ENCODE measurements around the gene HP. TPM values are rescaled to one million over a fixed set of nuclear protein-coding genes. Genes with fewer than 3 reads are reported as not detected.
"Not testable (repeated sequence)": the region's sequence is repeated elsewhere in the genome, so short reads cannot be mapped to it uniquely, and the experiment has no call there.

The HP gene, protein sequence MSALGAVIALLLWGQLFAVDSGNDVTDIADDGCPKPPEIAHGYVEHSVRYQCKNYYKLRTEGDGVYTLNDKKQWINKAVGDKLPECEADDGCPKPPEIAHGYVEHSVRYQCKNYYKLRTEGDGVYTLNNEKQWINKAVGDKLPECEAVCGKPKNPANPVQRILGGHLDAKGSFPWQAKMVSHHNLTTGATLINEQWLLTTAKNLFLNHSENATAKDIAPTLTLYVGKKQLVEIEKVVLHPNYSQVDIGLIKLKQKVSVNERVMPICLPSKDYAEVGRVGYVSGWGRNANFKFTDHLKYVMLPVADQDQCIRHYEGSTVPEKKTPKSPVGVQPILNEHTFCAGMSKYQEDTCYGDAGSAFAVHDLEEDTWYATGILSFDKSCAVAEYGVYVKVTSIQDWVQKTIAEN
- polyA plus RNA-seq (ENCODE audit: insufficient read length in 3 of 3), result under 1 TPM; 0.74 to 0.99 (median 0.77) TPM
- long read RNA-seq, donor 1, result 0 reads
- long read RNA-seq, donor 2, result 0 reads
- long read RNA-seq, donor 3, result 0 reads
- long read RNA-seq, donor 4, result 0 reads
- long read RNA-seq, donor 5, result 0 reads
- long read RNA-seq, donor 6, result 0 reads
- long read RNA-seq, donor 7, result 0 reads
- long read RNA-seq, donor 8, result 0 reads
- long read RNA-seq, donor 9, result 0 reads
- long read RNA-seq, donor 10, result 0 reads
- long read RNA-seq, donor 11, partial matches to known transcripts, result 0 of 1 reads
- long read RNA-seq, donor 11, other reads (novel, unspliced or antisense), result 0 of 1 reads
- long read RNA-seq, donor 12, result 0 reads
- long read RNA-seq, donor 13, result 0 reads
- long read RNA-seq, donor 14, result 0 reads
- long read RNA-seq, donor 15, result 0 reads
- long read RNA-seq, donor 16, result 0 reads

DNA sequence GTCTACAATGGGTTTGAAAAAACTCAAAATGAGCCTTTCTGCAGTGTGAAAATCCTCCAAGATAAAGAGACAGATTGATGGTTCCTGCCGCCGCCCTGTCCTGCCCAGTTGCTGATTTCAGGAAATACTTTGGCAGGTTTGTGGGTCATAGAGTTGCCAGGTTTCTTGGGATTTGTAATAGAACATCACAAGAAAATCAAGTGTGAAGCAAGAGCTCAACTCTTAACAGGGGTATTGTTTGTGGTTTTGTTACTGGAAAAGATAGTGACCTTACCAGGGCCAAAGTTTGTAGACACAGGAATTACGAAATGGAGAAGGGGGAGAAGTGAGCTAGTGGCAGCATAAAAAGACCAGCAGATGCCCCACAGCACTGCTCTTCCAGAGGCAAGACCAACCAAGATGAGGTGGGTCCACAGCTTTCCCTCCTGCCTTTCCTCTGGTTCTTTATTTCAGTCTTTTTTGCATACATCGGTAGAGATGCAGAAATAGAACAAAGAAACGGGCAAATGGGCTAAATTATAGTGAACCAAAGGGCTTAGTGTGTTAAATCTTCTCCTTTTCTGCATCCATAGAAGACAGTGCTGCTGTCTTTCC lies at the start of gene HP:
TSS of gene HP (plus strand) at position 252 of the 594 bp plus-strand sequence. CDS start at position 400, 148 bp downstream.
- not testable (repeated sequence) for DNase-seq

DNA sequence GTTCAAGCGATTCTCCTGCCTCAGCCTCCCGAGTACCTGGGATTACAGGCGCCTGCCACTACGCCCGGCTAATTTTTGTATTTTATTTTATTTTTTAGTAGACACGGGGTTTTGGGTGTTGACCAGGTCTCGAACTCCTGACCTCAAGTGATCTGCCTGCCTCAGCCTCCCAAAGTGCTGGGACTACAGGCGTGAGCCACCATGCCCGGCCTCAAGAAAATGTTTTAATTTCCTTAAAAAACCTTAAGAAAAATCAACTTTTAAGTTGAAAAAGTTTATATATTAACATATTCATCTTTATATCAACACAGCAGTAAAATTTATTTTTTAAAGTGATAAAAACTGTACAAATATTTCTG lies 46.3 kb upstream of the HP start:
- not testable (repeated sequence) for DNase-seq

DNA sequence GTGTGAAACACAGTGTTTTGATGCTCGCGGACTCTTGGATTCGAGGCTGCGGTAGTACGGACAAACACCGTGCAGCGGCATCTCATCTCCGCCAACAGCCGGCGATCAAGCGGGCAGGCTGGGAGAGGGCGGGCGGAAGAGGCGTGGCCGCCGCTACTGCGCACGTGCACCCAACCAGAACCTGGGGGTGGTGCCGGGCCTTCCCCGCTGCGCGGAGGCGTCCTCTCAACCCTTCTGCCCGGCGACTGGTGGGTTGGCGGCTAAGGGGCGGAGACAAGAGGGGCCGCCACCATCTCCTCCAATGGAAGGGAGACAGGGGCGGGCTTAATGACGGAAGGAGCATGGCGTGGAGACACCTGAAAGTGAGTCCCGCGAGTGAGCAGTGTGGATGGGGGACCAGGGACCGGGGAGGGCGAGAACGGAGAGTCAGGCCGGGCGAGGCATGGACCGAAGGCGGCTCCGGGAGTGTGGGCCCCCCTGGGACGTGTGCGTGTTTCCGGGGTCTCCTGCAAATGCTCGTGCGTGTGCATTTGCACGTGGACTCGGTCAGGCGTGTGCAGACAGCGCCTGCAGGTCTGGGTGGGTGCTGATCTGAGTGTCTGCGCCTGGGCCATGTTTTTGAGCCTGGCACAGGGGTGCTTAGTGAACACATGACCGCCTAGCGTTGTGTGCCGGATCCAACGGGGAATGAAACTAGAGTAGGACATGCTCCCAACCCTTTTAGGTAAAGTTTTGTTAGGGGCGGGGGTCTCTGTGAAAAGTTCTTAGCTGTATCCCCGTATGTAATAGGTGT lies 45.7 kb upstream of the HP start, which contains the start of gene DHODH:
TSS of gene DHODH (plus strand) at position 321 of the 793 bp plus-strand sequence. CDS start at position 342, 21 bp downstream.
- peak; percentile 98 for DNase-seq

DNA sequence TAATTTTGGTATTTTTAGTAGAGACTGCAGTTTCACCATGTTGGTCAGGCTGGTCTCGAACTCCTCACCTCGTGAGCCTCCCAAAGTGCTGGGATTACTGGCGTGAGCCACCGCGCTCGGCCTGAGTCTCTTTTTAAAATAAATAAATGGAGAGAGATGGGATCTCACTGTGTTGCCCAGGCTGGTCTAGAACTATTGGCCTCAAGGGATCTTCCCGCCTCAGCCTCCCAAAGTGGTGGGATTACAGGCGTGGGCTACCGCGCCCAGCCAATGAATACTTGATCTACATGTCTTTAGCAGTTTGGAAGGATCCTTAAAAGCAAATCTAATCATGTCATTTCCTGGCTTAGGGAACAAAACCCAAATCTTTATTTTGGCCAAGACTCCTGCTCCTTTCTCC lies 44.5 kb upstream of the HP start:
- no peak for DNase-seq

DNA sequence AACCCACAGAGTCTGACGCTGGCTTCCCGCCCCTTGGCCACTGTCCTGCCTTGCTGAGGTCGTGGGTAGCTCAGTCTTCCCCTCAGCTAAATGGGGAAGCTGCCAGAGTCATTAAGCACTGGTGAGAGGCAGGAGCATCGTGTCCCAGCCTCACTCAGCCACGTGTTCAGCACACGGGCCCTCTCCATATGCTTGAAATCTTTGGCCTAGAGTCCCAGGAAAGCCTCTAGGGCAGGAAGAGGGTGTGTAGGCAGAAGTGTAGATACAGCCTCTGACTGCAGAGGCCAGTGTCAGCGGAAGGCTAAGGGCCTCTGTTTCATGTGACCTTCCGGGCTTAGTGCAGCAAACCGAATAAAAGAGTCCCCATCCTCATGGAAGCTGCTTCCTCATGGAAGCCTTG lies 41.7 kb upstream of the HP start:
- DNase-seq, result no peak

DNA sequence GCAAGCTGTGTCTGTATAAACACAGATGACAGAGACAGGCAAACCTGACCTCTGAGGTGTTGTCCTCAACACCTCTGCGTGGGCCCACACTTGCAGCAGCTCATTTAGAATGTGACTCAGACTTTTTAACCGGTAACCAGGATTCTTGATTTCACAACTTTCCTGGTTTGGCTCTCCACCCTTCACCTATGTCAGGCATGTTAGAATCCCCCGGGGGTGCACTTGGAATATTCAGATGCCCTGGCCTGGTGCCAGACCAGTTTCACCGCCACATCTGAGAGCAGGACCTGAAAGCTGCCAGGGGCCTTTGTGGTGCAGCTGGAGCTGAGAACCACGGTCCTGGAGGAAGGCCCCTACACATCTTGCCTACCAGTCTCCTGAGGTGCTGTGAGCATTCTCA lies 40.9 kb upstream of the HP start:
- DNase-seq, result no peak

DNA sequence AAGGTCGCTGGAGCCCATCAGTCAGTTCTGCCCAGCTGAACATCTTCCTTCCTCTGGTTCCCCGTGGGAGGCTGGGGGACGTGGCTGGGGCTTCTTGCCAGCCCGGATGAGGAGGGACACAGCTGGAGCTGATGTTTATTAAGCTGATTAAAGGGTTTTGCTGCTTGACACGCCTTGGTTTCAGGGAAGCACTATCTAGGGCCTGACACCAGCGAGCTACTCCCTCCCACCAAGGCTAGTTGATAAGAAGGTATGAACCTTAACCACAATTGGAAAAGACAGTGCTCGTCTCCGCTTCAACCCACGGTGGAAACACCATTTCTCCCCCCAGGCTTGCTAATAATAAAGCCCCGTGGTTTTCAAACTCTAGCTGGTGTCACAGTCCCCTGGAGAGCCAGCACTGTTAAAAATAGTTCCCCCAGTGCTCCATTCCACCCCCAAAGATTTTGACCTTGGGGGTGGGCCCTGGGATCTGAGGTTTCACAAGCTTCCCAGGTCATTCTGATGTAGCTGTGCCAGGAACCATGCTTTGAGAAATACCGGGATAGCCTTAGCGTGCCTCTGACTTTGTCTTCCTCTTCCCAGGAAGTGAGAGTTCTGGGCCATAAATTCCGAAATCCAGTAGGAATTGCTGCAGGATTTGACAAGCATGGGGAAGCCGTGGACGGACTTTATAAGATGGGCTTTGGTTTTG lies 40.3 kb upstream of the HP start:
- DNase-seq, result no peak

DNA sequence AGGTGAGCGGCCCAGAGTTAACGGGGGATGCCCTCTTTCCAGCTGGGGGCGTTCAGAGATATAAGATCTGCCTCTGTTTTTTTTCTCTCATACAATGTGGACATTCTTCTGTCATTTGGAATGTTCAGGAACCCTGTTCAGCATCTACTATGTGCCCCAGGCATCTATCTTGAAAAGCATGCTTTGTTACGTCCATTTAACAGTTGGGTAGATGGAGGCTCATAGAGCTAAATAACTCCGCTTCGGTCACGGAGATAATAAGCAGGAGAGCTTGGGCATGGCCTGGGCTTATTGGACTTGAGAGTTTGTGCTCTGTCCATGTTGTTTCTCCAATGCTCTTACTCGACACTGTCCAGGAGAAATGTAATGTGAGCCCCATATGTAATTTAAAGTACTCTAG lies 39.6 kb upstream of the HP start:
- no peak for DNase-seq

DNA sequence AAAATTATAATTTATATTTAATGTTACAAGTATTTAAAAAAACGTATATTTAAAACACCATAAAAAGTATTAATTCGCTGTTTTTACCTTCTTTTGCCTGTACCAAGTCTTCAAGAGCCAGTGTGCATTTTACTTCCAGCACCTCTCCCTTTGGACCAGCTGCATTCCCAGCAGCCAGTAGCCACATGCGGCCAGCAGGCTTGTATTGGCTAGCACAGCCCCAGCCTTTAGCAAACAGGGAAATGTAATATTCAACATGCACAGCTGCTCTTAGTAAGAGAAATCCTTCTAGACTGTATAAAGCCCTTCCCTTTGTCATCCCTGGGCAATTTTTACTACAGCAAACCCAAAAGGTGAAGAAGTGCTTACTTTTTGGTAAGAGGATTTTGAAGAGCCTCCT lies 39.2 kb upstream of the HP start:
- no peak for DNase-seq

DNA sequence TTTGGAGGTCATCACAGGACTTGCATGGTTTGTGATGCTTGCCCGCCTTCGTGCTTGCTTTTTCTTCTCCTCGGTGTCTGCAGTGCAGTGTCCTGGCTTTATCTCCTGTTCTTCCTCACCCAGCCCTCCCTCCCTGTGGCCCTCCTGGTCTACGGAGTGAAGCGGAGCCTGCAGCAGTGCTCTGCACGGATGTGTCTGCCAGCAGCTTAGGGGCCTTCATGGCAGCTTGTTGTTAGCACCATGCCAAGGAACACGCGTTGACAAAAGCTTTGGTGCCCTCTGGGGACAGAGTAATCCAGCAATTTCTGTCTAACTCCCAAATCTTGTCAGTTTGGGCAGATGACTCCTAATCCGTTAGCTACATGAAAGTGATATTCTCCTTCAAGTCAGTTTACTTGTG lies 35.8 kb upstream of the HP start:
- DNase-seq, result no peak

DNA sequence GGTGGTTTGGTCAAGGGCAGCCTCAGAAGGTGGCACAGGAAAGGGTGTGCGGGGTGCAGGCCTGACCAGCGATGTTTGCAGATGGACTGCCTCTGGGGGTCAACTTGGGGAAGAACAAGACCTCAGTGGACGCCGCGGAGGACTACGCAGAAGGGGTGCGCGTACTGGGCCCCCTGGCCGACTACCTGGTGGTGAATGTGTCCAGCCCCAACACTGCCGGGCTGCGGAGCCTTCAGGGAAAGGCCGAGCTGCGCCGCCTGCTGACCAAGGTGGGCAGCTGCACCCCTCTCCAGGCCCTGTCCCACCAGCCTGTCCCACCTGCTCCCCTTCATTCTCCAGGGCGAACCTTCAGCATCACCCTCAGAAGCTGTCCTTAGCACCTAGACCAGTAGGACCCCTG lies 33.3 kb upstream of the HP start:
- no peak for DNase-seq

DNA sequence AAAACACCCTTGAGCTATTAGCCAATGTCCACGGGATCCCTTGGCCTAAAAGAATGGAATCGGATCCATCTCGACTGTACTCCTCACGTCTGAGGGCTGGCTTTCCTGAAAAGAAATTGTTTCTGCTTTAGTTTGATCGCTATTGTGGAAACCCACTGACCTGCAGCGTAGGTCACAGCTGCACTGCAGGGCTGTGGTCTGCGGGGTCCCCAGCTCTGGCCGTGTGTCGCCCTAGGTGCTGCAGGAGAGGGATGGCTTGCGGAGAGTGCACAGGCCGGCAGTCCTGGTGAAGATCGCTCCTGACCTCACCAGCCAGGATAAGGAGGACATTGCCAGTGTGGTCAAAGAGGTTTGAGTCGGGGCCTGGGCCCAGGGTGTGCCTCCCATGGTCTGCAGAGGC lies 32.2 kb upstream of the HP start:
- no peak for DNase-seq

DNA sequence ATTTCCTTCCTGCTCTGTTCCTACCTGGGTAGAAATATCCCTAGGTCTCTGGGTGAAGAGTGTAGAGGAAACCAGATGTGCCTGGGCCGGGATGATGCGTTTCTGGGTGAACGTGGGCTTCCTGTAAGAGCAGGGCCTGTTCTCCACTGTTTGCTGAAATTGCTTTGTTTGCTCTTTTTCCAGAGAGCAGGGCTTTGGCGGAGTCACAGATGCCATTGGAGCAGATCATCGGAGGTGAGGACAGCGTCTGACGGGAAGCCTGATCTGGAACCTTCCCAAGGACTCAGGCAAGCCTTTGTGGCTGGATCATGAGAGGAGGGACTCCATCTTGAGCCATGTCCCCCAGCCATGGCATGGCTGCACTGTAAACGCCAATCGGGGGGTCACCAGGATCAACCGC lies 30.3 kb upstream of the HP start:
- DNase-seq, result no peak

DNA sequence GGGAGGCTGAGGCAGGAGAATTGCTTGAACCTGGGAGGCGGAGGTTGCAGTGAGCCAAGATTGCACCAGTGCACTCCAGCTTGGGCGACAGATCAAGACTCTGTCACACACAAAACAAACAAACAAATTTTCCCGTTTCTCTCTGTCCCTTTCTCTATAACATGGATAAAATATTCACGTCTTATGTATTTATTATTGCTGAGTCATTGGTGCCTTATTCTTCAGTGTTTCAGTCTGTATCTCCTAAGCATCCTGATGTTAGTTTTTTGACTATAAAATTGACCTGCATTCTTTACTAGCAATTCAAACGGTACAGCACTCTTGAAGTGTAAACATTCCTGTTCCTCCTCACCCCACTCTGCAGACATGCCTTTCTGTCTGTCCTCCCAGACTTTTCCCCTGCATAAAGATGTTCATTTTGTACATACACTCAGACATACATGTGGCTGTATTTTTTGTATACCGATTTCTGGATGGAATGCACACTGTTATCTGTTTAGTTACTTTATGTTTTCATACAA lies 29.4 kb upstream of the HP start:
- DNase-seq, result no peak

DNA sequence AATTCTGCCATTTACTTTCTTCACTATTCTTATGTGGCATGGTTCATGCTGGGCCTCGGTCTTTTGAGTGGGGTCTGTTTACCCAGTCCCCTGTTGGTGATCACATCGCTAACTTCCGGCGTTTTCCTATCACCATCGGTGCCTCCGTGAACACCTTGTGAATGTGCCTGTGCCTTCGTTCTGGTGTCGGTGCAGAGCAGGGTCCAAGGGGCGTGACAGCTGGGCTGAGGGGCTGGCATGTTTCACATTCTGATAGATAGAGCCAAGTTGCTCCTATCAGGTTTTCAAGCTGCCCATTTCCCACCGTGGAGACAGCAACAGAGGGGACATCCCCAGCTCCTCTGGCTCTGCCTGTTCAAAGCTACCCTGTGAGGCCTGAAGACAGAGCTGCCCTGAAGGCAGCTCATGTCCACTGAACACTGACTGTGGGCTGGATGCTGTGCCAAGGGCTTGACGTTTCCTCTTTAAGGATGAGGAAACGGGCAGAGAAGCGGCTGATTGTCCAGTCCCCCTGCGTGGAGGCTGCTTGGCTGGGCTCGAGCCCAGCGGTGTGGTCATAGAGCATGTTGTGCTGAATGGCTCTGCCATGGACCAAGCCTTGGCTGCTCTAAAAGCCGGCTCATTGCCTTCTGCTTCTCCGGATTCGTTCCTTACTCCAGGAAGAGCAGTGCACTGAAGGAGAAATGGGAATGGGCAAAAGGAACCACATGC lies 28.7 kb upstream of the HP start:
- DNase-seq, result no peak

DNA sequence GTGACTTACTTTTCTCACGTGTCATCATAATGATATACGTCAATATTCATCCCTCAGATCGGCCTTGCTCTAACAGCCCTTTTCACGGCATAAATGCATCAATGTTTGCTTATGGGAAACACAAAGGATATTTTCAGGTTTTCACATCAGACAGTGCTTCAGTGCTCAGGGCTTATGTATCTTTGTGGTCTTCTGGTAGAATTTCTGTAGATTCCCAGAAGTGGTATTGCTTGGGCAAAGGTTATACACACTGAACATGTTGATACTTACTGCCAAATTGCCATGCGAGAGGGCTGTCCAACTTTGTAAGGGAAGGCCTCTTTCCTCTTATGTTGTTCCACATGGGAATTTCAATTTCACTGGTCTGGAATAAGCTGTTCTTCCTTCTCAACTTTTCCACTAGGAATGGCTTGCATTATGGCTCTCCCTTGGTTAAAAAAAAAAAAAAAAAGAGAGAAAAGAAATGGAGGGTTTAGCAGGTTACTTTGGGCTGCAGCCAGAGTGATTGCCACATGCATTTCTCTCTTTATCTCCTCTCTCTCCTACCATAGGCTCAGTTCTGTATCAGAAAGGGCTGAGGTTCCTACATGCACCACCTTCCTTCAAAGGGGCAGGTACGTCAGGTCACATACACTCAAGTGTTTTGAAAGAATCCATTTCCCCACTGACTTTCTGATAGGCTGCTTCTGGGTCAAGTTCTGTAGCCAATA lies 26.5 kb upstream of the HP start:
- no peak for DNase-seq

DNA sequence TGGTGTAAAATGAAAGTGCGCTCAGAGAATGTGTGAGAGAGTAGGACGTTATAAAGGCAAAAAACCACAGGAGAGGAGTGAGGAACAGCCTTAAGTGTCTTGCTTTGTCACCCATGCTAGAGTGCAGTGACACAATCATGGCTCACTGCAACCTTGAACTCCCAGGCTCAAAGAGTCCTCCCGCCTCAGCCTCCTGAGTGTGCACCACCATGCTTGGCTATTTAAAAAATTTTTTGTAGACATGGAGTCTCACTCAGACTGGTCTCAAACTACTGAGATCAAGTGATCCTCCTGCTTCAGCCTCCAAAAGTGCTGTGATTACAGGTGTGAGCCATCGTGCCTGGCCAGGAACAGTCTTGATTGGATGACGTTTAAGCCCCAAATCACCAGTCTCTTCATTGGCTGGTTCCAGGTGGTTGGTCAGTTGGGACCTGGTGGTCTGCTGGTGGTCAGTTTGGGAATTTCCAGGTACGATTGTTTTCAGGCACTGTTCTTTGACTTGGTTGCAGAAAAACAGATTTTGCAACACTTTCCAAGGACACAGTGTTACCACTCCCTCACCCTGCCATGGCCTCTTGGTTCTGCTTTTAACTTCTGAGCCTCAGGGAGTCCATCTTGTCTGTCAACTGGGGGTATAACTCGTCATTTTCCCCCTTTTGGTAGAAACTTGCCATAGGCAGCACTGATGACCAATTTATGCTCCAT lies 24.6 kb upstream of the HP start:
- no peak for DNase-seq

DNA sequence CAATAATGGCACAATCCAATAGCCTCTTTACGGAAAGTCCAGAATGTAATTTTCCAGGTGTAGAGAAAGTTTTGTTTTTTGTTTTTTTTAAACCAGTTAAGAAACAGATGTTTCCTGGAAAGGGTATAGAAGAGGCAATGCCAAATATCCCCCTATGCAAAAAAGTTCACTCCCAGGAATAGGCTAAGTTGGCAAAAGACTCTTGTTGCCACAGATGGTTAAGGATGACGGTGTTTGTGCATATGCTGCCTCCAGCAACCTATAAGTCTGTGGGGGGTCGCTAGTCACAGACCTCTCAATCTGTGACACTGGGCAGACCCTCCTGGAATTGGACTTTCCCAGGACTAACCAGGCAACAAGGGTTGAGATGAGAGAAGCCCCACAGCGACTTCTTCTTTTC lies 20.9 kb upstream of the HP start:
- DNase-seq, result no peak

DNA sequence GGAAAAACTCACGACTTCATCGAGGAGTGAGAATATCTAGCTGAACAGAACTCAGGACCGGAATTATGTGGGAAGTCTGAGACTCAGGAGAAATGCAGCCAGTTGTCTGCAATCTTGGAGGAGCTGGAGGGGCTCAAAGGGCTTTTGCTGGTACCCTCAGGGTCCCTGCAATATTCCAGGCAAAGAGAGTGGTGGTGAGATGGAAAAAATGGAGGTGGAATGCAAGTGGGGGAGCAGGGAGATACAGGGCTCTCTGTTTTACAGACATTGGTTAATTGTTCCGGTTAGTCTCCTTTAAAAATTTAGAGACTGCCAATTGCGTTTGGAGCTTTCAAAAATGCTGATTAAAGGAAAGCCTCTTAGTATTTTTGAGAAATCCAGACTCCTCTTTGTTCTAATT lies 18.2 kb upstream of the HP start:
- no peak for DNase-seq
